Heart left ventricle (tissue), 16 donors: Measurements from ENCODE around the gene ASIC1. TPM values are rescaled to one million over a fixed set of nuclear protein-coding genes. Genes with fewer than 3 reads are reported as not detected.
A peak's percentile ranks its signal among the peaks of the same experiment; 100 is the strongest.

Experiments used
- ATAC-seq, 4 donors: fragments of 200-7000 bp; cut with Tn5 transposase; one replicate each; pipeline ENCODE4 v1.9.1; 2020 to 2022; ENCODE audit warnings: moderate library complexity in 4 of 4, mild to moderate bottlenecking in 3 of 4, moderate number of reproducible peaks in 1 of 4
- DNase-seq, 5 donors: peaks; one replicate each; pipeline ENCODE4 v3.0.0-alpha.2; 2020
- H3K27ac ChIP-seq, 12 donors: fragments of 200-600 bp; sonication (generic) in 4 of 12; one replicate each; pipeline versions ENCODE4 v1.5.0 to v1.8.0; 2016 to 2022; ENCODE audit warnings: mild to moderate bottlenecking in 2 of 12
- H3K27me3 ChIP-seq, 9 donors: fragments of 200-600 bp; sonication (generic) in 2 of 9; one replicate each; pipeline versions ENCODE4 v1.5.1 to v1.8.0; 2016 to 2022; ENCODE audit warnings: mild to moderate bottlenecking in 3 of 9
- H3K36me3 ChIP-seq, 9 donors: fragments of 200-600 bp; sonication (generic) in 2 of 9; one replicate each; pipeline versions ENCODE4 v1.5.0 to v1.8.0; 2018 to 2022; ENCODE audit warnings: mild to moderate bottlenecking in 2 of 9
- H3K4me1 ChIP-seq, 12 donors: fragments of 200-600 bp; sonication (generic) in 4 of 12; one replicate each; pipeline versions ENCODE4 v1.5.0 to v1.8.0; 2016 to 2022; ENCODE audit warnings: mild to moderate bottlenecking in 3 of 12
- H3K4me3 ChIP-seq, 12 donors: fragments of 200-600 bp; sonication (generic) in 4 of 12; one replicate each; pipeline versions ENCODE4 v1.5.0 to v1.8.0; 2017 to 2022; ENCODE audit warnings: mild to moderate bottlenecking in 9 of 12, moderate library complexity in 4 of 12
- H3K9me3 ChIP-seq, 12 donors: fragments of 200-600 bp; sonication (generic) in 4 of 12; one replicate each; pipeline versions ENCODE4 v1.5.0 to v1.8.0; 2016 to 2022; ENCODE audit warnings: mild to moderate bottlenecking in 1 of 12
- CTCF ChIP-seq, 12 donors: fragments of 200-600 bp; sonication (generic) in 4 of 12; IDR thresholded peaks; one replicate each; pipeline versions ENCODE4 v1.5.0 to v1.8.0; 2018 to 2022; ENCODE audit warnings: antibody characterized with exemption in 12 of 12, mild to moderate bottlenecking in 5 of 12
- POLR2A ChIP-seq, 2 donors: fragments of 450-650 bp; IDR thresholded peaks; one replicate each; pipeline ENCODE4 v1.6.1; 2017; ENCODE audit warnings: antibody characterized with exemption in 2 of 2, mild to moderate bottlenecking in 2 of 2, moderate library complexity in 2 of 2
- WGBS, 4 donors: extraction: QIAGEN DNeasy Blood & Tissue Kit in 2 of 4; methylation state at CpG; one replicate each; pipeline versions ENCODE4 v1.1.5 to v1.1.7; 2013 to 2018; 5-methylcytosine and 5-hydroxymethylcytosine counted together
- intact Hi-C, 10 donors: fragments of 100-400 bp; cut with DNase I; formaldehyde crosslinking; loops; one replicate each; pipeline versions ENCODE4 v1.11.1 to v1.14.2; 2022
- polyA plus RNA-seq, 2 donors: library from polyadenylated mRNA; stranded (reverse); fragments of 200-250 nt; gene quantifications; one replicate each; pipeline ENCODE4 v1.2.3, GENCODE V29; 2013
- total RNA-seq, 9 donors: library from RNA; depleted of rRNA in 2 of 9; stranded (reverse); fragments of >200 nt in 2 of 9; fragmentation: NEBNext Ultra II Directional in 3 of 9; extraction: Animal tissue kit (Norgen Biotek cat#: 25700) in 3 of 9; gene quantifications; one replicate each; pipeline versions ENCODE4 v1.1.0 to v1.2.4, GENCODE V29; 2016 to 2023
- donor health status: ischemic (EF 13 %, LVEDD 7.1; RV severe dilation, severe dysfunction).
- donor health status: healthy with polysubstance abuse.
- donor health status: DM: no; HTN: yes; CAD: no.
- donor health status: DM: no; HTN: no; CAD: no.
- donor health status: ischemic (EF 25% LVEDD 6.9; RV normal size, moderate dysfunction).
- donor health status: ischemic (EF 25% LVEDD 5.7; RV mildly dilated, moderate dysfunction).
- donor health status: healthy.
- donor health status: DM: yes; HTN: yes; CAD: no.
- donor health status: ischemic (EF 35%, LVEDD 5.7; RV mildly dilated, moderate dysfunction).
- donor health status: nonischemic (EF 11% LVEDD 7.7; RV severe dilation, severe dysfunction).
- donor health status: DM: yes; HTN: yes; CAD: no.
- donor health status: PGD.
- donor health status: ischemic (EF 29% LVEDD 5.4; RV normal size, mild dysfunction).
- donor health status: nonischemic (EF 23%, LVEDD 6.1; RV moderate dilation, normal function).

ASIC1 gene
- total and polyA plus RNA-seq, 11 donors: 0.31 to 1.8 (median 0.71) TPM

- peaks cover 2 to 36% (median 18%) of the 10 kb centered on the region in 12 donors for H3K4me1 ChIP-seq
- no peaks in the 10 kb centered on the region for H3K27me3 ChIP-seq
- H3K4me3 ChIP-seq: no peak overlapping the region
- no peak for ATAC-seq
- no peak for TF ChIP-seq CTCF (IDR thresholded peaks at IDR 0.05)
- intact Hi-C loops: no loop called here
- WGBS, 4 donors: 93 to 99% (median 94%) methylated on average over 2 of the region's 2 CpGs
- no peaks in the 10 kb centered on the region for H3K9me3 ChIP-seq
- H3K36me3 ChIP-seq: peaks cover 0 to 37% (median 24%) of the 10 kb centered on the region in 9 donors
- H3K27ac ChIP-seq: peak overlapping the region in 4 of 12 donors; percentile 23 to 56 (median 38)
- DNase-seq: no peak
Observed at GRCh38 chr12:50103351-50103750, 46.0 kb downstream of the ASIC1 start.

GRCh38 chr12:50103767-50104321 is 46.4 kb downstream of the ASIC1 start, which contains the start of gene GPD1:
GPD1 (plus strand) TSS chr12:50104008; CDS start chr12:50104051, 43 bp downstream.
- no peaks in the 10 kb centered on the region for H3K9me3 ChIP-seq
- peaks cover 0 to 32% (median 19%) of the 10 kb centered on the region in 9 donors for H3K36me3 ChIP-seq
- intact Hi-C loops: no loop called here
- DNase-seq: peak; percentile 61 to 81 (median 77)
- H3K4me1 ChIP-seq: peaks cover 2 to 36% (median 18%) of the 10 kb centered on the region in 12 donors
- peak in 1 of 12 donors; percentile 11 for TF ChIP-seq CTCF (IDR thresholded peaks at IDR 0.05)
- peak in 1 of 2 donors; percentile 28 for TF ChIP-seq POLR2A (IDR thresholded peaks at IDR 0.05)
- H3K27ac ChIP-seq: peak within 1 kb of the TSS in 5 of 12 donors; percentile 6 to 56 (median 27)
- 20 to 32% (median 22%) methylated on average over 13 of the region's 13 CpGs for WGBS, 4 donors
- peak; percentile 87 to 94 (median 91) for ATAC-seq
- H3K27me3 ChIP-seq: no peaks in the 10 kb centered on the region
- peak within 1 kb of the TSS in 5 of 12 donors; percentile 13 to 40 (median 29) for H3K4me3 ChIP-seq

- WGBS, 4 donors: 76 to 84% (median 82%) methylated on average over 9 to 14 of the region's 14 CpGs
- DNase-seq (no peak), ATAC-seq (no peak)
- Histone ChIP-seq H3K9me3 (no peaks in the 10 kb centered on the region), H3K27ac (peak overlapping the region in 4 of 12 donors; percentile 24 to 56 (median 39)), H3K4me1 (peaks cover 2 to 44% (median 25%) of the 10 kb centered on the region in 12 donors), H3K4me3 (peak overlapping the region in 3 of 12 donors; percentile 13 to 40 (median 32)), H3K27me3 (no peaks in the 10 kb centered on the region), H3K36me3 (peaks cover 0 to 24% (median 11%) of the 10 kb centered on the region in 9 donors)
- TF ChIP-seq POLR2A (IDR thresholded peaks at IDR 0.05) (no peak), CTCF (IDR thresholded peaks at IDR 0.05) (no peak)
- intact Hi-C loops: no loop called here
Observed at GRCh38 chr12:50104417-50105366, 47.3 kb downstream of the ASIC1 start.
